Body of pancreas (tissue), 4 donors: ENCODE measurements around the gene C10orf95.

ENCODE experiments used
- CTCF ChIP-seq, 7 experiments: fragments of 450-650 bp in 4 of 7; fragments of 200-600 bp in 3 of 7; sonication (generic) in 3 of 7; IDR thresholded peaks; one replicate each; pipeline ENCODE4 v1.5.1; 2016 to 2019; ENCODE audit warnings: antibody characterized with exemption in 7 of 7
- POLR2A ChIP-seq, 3 donors: fragments of 450-650 bp; IDR thresholded peaks; one replicate each; pipeline ENCODE4 v1.6.1; 2016; ENCODE audit warnings: antibody characterized with exemption in 3 of 3, mild to moderate bottlenecking in 2 of 3

GRCh38 chr10:102406815-102407214, 44.5 kb downstream of the C10orf95 start:
- TF ChIP-seq POLR2A (IDR thresholded peaks at IDR 0.05) (no peak), CTCF (IDR thresholded peaks at IDR 0.05) (no peak)
